ENCODE data around the gene TGIF1. TPM values are rescaled to one million over a fixed set of nuclear protein-coding genes. Genes with fewer than 3 reads are reported as not detected.

TGIF1 gene
- total and polyA plus RNA-seq, 2 of the 4 experiments (the other 2 are of a cell fraction): 62.1 to 118 TPM

DNA sequence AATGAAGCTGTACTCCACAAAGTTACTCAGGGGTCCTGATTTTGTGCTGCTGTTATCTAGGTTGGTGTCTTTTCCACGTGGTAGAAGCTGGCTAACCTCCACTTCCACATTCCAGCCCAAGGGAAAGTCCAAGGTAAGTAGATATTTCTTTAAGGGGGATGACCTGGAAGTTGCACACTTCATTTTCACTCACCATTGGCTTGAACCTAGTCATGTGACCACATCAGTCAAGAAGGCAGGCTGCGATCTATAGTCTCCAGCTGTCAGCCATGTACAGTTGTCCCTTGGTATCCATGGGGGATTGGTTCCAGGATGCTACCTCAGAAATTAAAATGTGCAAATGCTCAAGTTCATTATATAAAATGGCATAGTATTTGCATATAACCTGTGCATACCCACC, 31.9 kb upstream of the TGIF1 start:
- Histone ChIP-seq H4K91ac (ENCODE audit: insufficient read depth, low read depth, low read length) (no peak overlapping the region), H4K5ac (ENCODE audit: low read depth, low read length) (no peak overlapping the region), H2BK120ac (ENCODE audit: low read depth, low read length) (no peak overlapping the region), H4K20me1 (ENCODE audit: insufficient read depth, low read length) (no peaks in the 10 kb centered on the region), H2BK15ac (ENCODE audit: low read depth, low read length) (no peak overlapping the region), H3K36me3 (ENCODE audit: control insufficient read depth, insufficient read depth, low read length) (no peaks in the 10 kb centered on the region), H3K4me2 (ENCODE audit: low read depth, low read length) (no peak overlapping the region), H3K79me1 (ENCODE audit: low read depth in 1 of 2, low read length in 2 of 2) (no peaks in the 10 kb centered on the region), H2BK5ac (ENCODE audit: low read depth, low read length, poor library complexity, severe bottlenecking) (no peak overlapping the region), H3K4me3 (ENCODE audit: insufficient read depth, low read depth, low read length) (no peak overlapping the region), H2BK20ac (ENCODE audit: low read depth, low read length) (no peak overlapping the region), H3K18ac (ENCODE audit: low read depth, low read length) (no peak overlapping the region), H3K4ac (ENCODE audit: low read depth, low read length) (no peak overlapping the region), H3K27ac (ENCODE audit: insufficient read depth, low read length) (no peak overlapping the region), H3K9me1 (ENCODE audit: insufficient read depth, low read length) (no peaks in the 10 kb centered on the region), H3K9ac (ENCODE audit: low read depth, low read length) (no peak overlapping the region), H2AK9ac (replicated peaks; ENCODE audit: low read depth, low read length, poor library complexity) (no peak overlapping the region), H2AFZ (replicated peaks; ENCODE audit: low read length, poor library complexity) (no peak overlapping the region), H4K8ac (ENCODE audit: low read depth in 2 of 2, low read length in 2 of 2) (no peak overlapping the region), H3K9me3 (ENCODE audit: control insufficient read depth, insufficient read depth, low read length) (no peaks in the 10 kb centered on the region), H2AK5ac (ENCODE audit: low read depth, low read length) (no peak overlapping the region), H3K4me1 (ENCODE audit: control insufficient read depth, insufficient read depth, low read length) (no peaks in the 10 kb centered on the region), H3K27me3 (ENCODE audit: control insufficient read depth, insufficient read depth, low read length) (0 out of 2 replicates have a peak, but pooled peaks cover 2% of the 10 kb centered on the region), H3K56ac (ENCODE audit: extremely low read depth, insufficient read depth, low read length) (no peak overlapping the region), H3K23ac (ENCODE audit: low read depth, low read length) (no peak overlapping the region), H3K14ac (replicated peaks; ENCODE audit: low read depth, low read length) (no peak overlapping the region)
- POLR2A ChIA-PET (ENCODE audit: unreplicated experiment): no interaction called here
- TF ChIP-seq MAFK (IDR thresholded peaks at IDR 0.05; ENCODE audit: low read depth, low read length): no peak
- no peak for TF ChIP-seq SMC3 (IDR thresholded peaks at IDR 0.05; ENCODE audit: low read depth, low read length)
- TF ChIP-seq POLR2A (IDR thresholded peaks at IDR 0.05; ENCODE audit: low read depth, low read length): no peak
- no peak for TF ChIP-seq CEBPB (IDR thresholded peaks at IDR 0.05; ENCODE audit: low read depth, low read length)
- no peak for TF ChIP-seq RAD21 (IDR thresholded peaks at IDR 0.05; ENCODE audit: low read length)
- TF ChIP-seq RFX5 (IDR thresholded peaks at IDR 0.05; ENCODE audit: low read depth, low read length): no peak
- TF ChIP-seq, protein P1, sequence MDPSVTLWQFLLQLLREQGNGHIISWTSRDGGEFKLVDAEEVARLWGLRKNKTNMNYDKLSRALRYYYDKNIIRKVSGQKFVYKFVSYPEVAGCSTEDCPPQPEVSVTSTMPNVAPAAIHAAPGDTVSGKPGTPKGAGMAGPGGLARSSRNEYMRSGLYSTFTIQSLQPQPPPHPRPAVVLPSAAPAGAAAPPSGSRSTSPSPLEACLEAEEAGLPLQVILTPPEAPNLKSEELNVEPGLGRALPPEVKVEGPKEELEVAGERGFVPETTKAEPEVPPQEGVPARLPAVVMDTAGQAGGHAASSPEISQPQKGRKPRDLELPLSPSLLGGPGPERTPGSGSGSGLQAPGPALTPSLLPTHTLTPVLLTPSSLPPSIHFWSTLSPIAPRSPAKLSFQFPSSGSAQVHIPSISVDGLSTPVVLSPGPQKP (IDR thresholded peaks at IDR 0.05; ENCODE audit: borderline replicate concordance, low read depth, low read length): no peak
- no peak for TF ChIP-seq MAZ (IDR thresholded peaks at IDR 0.05; ENCODE audit: borderline replicate concordance, low read depth, low read length)
- TF ChIP-seq RCOR1 (IDR thresholded peaks at IDR 0.05; ENCODE audit: insufficient replicate concordance, low read length): no peak
- no peak for TF ChIP-seq CHD1 (IDR thresholded peaks at IDR 0.05; ENCODE audit: low read depth, low read length)
- no peak for TF ChIP-seq BHLHE40 (IDR thresholded peaks at IDR 0.05; ENCODE audit: low read depth, low read length)
- no peak for TF ChIP-seq FOS (IDR thresholded peaks at IDR 0.05; ENCODE audit: low read depth, low read length)
- TF ChIP-seq, protein P2, sequence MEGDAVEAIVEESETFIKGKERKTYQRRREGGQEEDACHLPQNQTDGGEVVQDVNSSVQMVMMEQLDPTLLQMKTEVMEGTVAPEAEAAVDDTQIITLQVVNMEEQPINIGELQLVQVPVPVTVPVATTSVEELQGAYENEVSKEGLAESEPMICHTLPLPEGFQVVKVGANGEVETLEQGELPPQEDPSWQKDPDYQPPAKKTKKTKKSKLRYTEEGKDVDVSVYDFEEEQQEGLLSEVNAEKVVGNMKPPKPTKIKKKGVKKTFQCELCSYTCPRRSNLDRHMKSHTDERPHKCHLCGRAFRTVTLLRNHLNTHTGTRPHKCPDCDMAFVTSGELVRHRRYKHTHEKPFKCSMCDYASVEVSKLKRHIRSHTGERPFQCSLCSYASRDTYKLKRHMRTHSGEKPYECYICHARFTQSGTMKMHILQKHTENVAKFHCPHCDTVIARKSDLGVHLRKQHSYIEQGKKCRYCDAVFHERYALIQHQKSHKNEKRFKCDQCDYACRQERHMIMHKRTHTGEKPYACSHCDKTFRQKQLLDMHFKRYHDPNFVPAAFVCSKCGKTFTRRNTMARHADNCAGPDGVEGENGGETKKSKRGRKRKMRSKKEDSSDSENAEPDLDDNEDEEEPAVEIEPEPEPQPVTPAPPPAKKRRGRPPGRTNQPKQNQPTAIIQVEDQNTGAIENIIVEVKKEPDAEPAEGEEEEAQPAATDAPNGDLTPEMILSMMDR (conservative IDR thresholded peaks at IDR 0.05; ENCODE audit: low read depth, low read length): no peak
- TF ChIP-seq MXI1 (IDR thresholded peaks at IDR 0.05; ENCODE audit: borderline replicate concordance, low read depth, low read length): no peak
- no peak for TF ChIP-seq NFE2L2 (IDR thresholded peaks at IDR 0.05; ENCODE audit: low read depth, low read length)
- TF ChIP-seq, protein P3, sequence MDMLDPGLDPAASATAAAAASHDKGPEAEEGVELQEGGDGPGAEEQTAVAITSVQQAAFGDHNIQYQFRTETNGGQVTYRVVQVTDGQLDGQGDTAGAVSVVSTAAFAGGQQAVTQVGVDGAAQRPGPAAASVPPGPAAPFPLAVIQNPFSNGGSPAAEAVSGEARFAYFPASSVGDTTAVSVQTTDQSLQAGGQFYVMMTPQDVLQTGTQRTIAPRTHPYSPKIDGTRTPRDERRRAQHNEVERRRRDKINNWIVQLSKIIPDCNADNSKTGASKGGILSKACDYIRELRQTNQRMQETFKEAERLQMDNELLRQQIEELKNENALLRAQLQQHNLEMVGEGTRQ (IDR thresholded peaks at IDR 0.05; ENCODE audit: low read depth, low read length): no peak
- CTCF ChIA-PET: no interaction called here
- dilution Hi-C loops (cut with HindIII; ENCODE audit: low sequenced_read_pairs, unreplicated experiment) (no loop called here), in situ Hi-C loops (cut with MboI; ENCODE audit: low sequenced_read_pairs) (no loop called here), intact Hi-C loops (cut with micrococcal nuclease) (no loop called here)
- DNase-seq (no peak), ATAC-seq (ENCODE audit: low read depth) (no peak)
- no CpG with 5 or more reads among the region's 2 CpGs for WGBS, 2 experiments (ENCODE audit: extremely low coverage in 2 of 2, insufficient read length in 1 of 2)
- no TSS peak for BruUV-seq (replicated peaks)

Measured in IMR-90 (cell line).